OCI-LY1 (cell line): ENCODE measurements around the gene EHD1.
A peak's percentile ranks its signal among the peaks of the same experiment; 100 is the strongest.

Experiments used
- H2AFZ ChIP-seq: fragments of 200-600 bp; sonication (generic), shearing (Covaris generic); 2 replicates; pipeline ENCODE4 v1.6.0; 2014; ENCODE audit warnings: antibody characterized with exemption, mild to moderate bottlenecking, low read length
- H3F3A ChIP-seq: fragments of 200-600 bp; sonication (generic), shearing (Covaris generic); 2 replicates; pipeline ENCODE4 v1.6.0; 2014; ENCODE audit warnings: mild to moderate bottlenecking, antibody characterized with exemption, low read length, moderate library complexity; ENCODE audit not compliant: insufficient read depth
- H3K27ac ChIP-seq: fragments of 200-600 bp; sonication (generic); 2 replicates; pipeline ENCODE4 v1.5.1; 2014; ENCODE audit warnings: low read length, mixed run types, mild to moderate bottlenecking, low read depth; ENCODE audit not compliant: poor library complexity, severe bottlenecking
- H3K27me3 ChIP-seq: fragments of 200-600 bp; sonication (generic); 2 replicates; pipeline ENCODE4 v1.6.0; 2014; ENCODE audit warnings: antibody characterized with exemption, mild to moderate bottlenecking, low read length, moderate library complexity; ENCODE audit not compliant: insufficient read depth
- H3K36me3 ChIP-seq: fragments of 200-600 bp; sonication (generic); 2 replicates; pipeline ENCODE4 v1.6.1; 2014; ENCODE audit warnings: mild to moderate bottlenecking, antibody characterized with exemption, low read length, moderate library complexity, mixed read lengths; ENCODE audit not compliant: insufficient read depth
- H3K4me1 ChIP-seq: fragments of 200-600 bp; sonication (generic); 2 replicates; pipeline ENCODE4 v1.5.1; 2014; ENCODE audit warnings: mild to moderate bottlenecking, low read length, moderate library complexity; ENCODE audit not compliant: insufficient read depth, severe bottlenecking
- H3K4me2 ChIP-seq: fragments of 200-600 bp; sonication (generic), shearing (Covaris generic); 2 replicates; pipeline ENCODE4 v1.6.1; 2014; ENCODE audit warnings: low read length
- H3K4me3 ChIP-seq: fragments of 200-600 bp; sonication (generic); 2 replicates; pipeline ENCODE4 v1.5.1; 2014; ENCODE audit warnings: low read length, low read depth, mild to moderate bottlenecking, mixed read lengths; ENCODE audit not compliant: poor library complexity, severe bottlenecking
- H3K79me2 ChIP-seq: fragments of 200-600 bp; shearing (Covaris generic); 2 replicates; pipeline ENCODE4 v1.6.1; 2016; ENCODE audit warnings: mixed run types, low read length, mixed read lengths; ENCODE audit not compliant: insufficient read depth
- H3K9ac ChIP-seq: fragments of 200-600 bp; sonication (generic), shearing (Covaris generic); 2 replicates; pipeline ENCODE4 v1.6.1; 2014; ENCODE audit warnings: mild to moderate bottlenecking, low read length, mixed read lengths
- H3K9me2 ChIP-seq: fragments of 200-600 bp; sonication (generic), shearing (Covaris generic); 2 replicates; pipeline ENCODE4 v1.6.1; 2014; ENCODE audit warnings: low read depth, mild to moderate bottlenecking, low read length, mixed read lengths
- H3K9me3 ChIP-seq: fragments of 200-600 bp; shearing (Covaris generic); 2 replicates; pipeline ENCODE4 v1.6.1; 2014; ENCODE audit warnings: low read length, mixed read lengths
- H4K20me1 ChIP-seq: fragments of 200-600 bp; sonication (generic), shearing (Covaris generic); 2 replicates; pipeline ENCODE4 v1.6.0; 2016; ENCODE audit warnings: mild to moderate bottlenecking, low read length; ENCODE audit not compliant: insufficient read depth
- CTCF ChIP-seq: fragments of 200-600 bp; sonication (generic), shearing (Covaris generic); IDR thresholded peaks from 2 replicates; pipeline ENCODE4 v1.5.1; 2017; ENCODE audit warnings: mild to moderate bottlenecking, antibody characterized with exemption, low read length, moderate library complexity, mixed read lengths
- EZH2 ChIP-seq: fragments of 200-600 bp; sonication (generic), shearing (Covaris generic); IDR thresholded peaks from 2 replicates; pipeline ENCODE4 v1.8.0; 2017; ENCODE audit warnings: borderline replicate concordance, mixed run types, mild to moderate bottlenecking, antibody characterized with exemption, low read length, moderate library complexity, mixed read lengths

EHD1 gene

GRCh38 chr11:64891215-64891848 lies 12.9 kb upstream of the EHD1 start:
- Histone ChIP-seq H3K4me1 (peaks cover 35% of the 10 kb centered on the region), H3F3A (no peaks in the 10 kb centered on the region), H4K20me1 (no peaks in the 10 kb centered on the region), H3K27me3 (no peaks in the 10 kb centered on the region), H3K79me2 (no peaks in the 10 kb centered on the region), H3K9me3 (no peaks in the 10 kb centered on the region), H3K9ac (no peak overlapping the region), H3K4me2 (no peak overlapping the region), H3K36me3 (peaks cover 4% of the 10 kb centered on the region; the same call in 1 of the 2 replicates), H3K27ac (no peak overlapping the region), H2AFZ (no peak overlapping the region), H3K9me2 (no peaks in the 10 kb centered on the region), H3K4me3 (no peak overlapping the region)
- TF ChIP-seq CTCF (no peak), EZH2 (no peak)

GRCh38 chr11:64890522-64890939 lies 12.1 kb upstream of the EHD1 start:
- H3K4me2 ChIP-seq = no peak overlapping the region
- H3K27ac ChIP-seq = no peak overlapping the region
- H3K4me1 ChIP-seq = peaks cover 42% of the 10 kb centered on the region
- no peak for TF ChIP-seq EZH2
- TF ChIP-seq CTCF = no peak
- H3K9me2 ChIP-seq = no peaks in the 10 kb centered on the region
- H3K9ac ChIP-seq = no peak overlapping the region
- H3K36me3 ChIP-seq = peaks cover 4% of the 10 kb centered on the region; the same call in 1 of the 2 replicates
- no peak overlapping the region for H2AFZ ChIP-seq
- no peaks in the 10 kb centered on the region for H3K27me3 ChIP-seq
- H3F3A ChIP-seq = no peaks in the 10 kb centered on the region
- H3K9me3 ChIP-seq = no peaks in the 10 kb centered on the region
- H3K79me2 ChIP-seq = no peaks in the 10 kb centered on the region
- no peaks in the 10 kb centered on the region for H4K20me1 ChIP-seq
- H3K4me3 ChIP-seq = no peak overlapping the region

- H3K79me2 ChIP-seq = no peaks in the 10 kb centered on the region
- no peak overlapping the region; the same call in 1 of the 2 replicates for H3K9ac ChIP-seq
- TF ChIP-seq CTCF = no peak
- no peak for TF ChIP-seq EZH2
- H3F3A ChIP-seq = no peaks in the 10 kb centered on the region
- no peaks in the 10 kb centered on the region for H3K9me3 ChIP-seq
- peaks cover 53% of the 10 kb centered on the region for H3K4me1 ChIP-seq
- no peak overlapping the region for H3K4me2 ChIP-seq
- H4K20me1 ChIP-seq = no peaks in the 10 kb centered on the region
- H3K27me3 ChIP-seq = no peaks in the 10 kb centered on the region
- H3K4me3 ChIP-seq = no peak overlapping the region
- no peaks in the 10 kb centered on the region for H3K36me3 ChIP-seq
- H2AFZ ChIP-seq = no peak overlapping the region
- H3K27ac ChIP-seq = peak overlapping the region; percentile 80
- H3K9me2 ChIP-seq = no peaks in the 10 kb centered on the region
Observed at GRCh38 chr11:64888729-64889511, 10.5 kb upstream of the EHD1 start.
